ENCODE results near the gene PCDHGA1.

- TF ChIP-seq CTCF (IDR thresholded peaks at IDR 0.05 in 8 of 11, conservative IDR thresholded peaks at IDR 0.05 in 3 of 11) (no peak), POLR2A (IDR thresholded peaks at IDR 0.05) (no peak), POLR2AphosphoS5 (IDR thresholded peaks at IDR 0.05) (no peak)
These were observed 163.4 kb downstream of the PCDHGA1 start for GRCh38 chr5:141493500-141494422.

Measured in spleen (tissue), 7 donors.